AG04450 (cell line): ENCODE results near the gene MLST8. TPM values are rescaled to one million over a fixed set of nuclear protein-coding genes. Genes with fewer than 3 reads are reported as not detected.

Experiments used
- CTCF ChIA-PET: fragments of 300-600, 350-600 bp; formaldehyde crosslinking; extraction: SDS; loops from one replicate; lab custom pipeline; 2022; ENCODE audit warnings: antibody characterized with exemption, inconsistent platforms; lab: Charles Lee
- POLR2A ChIA-PET: fragments of 350-600 bp; formaldehyde crosslinking; extraction: SDS; loops from one replicate; lab custom pipeline; 2021; ENCODE audit warnings: antibody characterized with exemption, inconsistent platforms; lab: Yijun Ruan, JAX
- DNase-seq: peaks from one replicate; pipeline ENCODE4 v3.0.0-alpha.2; 2011; ENCODE audit warnings: low read depth, low spot score
- H3K27ac ChIP-seq: one replicate; pipeline ENCODE4 v1.5.1; 2012; ENCODE audit warnings: low read depth, low read length, control low read depth
- H3K27me3 ChIP-seq: one replicate; pipeline ENCODE4 v1.6.0; 2012; ENCODE audit warnings: low read length; ENCODE audit not compliant: control insufficient read depth, insufficient read depth
- H3K4me3 ChIP-seq: 2 replicates; pipeline ENCODE4 v1.5.1; 2011; ENCODE audit warnings: mild to moderate bottlenecking, low read depth, low read length, control low read depth
- H3K9me3 ChIP-seq: 2 replicates; pipeline ENCODE4 v1.5.1; 2012; ENCODE audit warnings: low read length; ENCODE audit not compliant: control insufficient read depth, insufficient read depth
- CTCF ChIP-seq: IDR thresholded peaks from 2 replicates; pipeline ENCODE4 v1.5.1; 2011; ENCODE audit warnings: low read depth, low read length, control low read depth, inconsistent platforms
- polyA plus RNA-seq: library from polyadenylated mRNA; depleted of rRNA; stranded (reverse); fragments of >200 nt; gene quantifications from 2 replicates; pipeline ENCODE4 v1.2.3, GENCODE V29; 2011

MLST8 gene
- polyA plus RNA-seq, 1 experiment, result 41.1 TPM

- POLR2A ChIA-PET, result interaction anchor here (2.8 kb wide), 1 partner anchor 54 kb away, joined by 17 read pairs; the partner anchor contains the start of gene TRAF7
- TF ChIP-seq CTCF, result no peak
Measured at GRCh38 chr16:2209258-2210008, 4.2 kb downstream of the MLST8 start.

DNA sequence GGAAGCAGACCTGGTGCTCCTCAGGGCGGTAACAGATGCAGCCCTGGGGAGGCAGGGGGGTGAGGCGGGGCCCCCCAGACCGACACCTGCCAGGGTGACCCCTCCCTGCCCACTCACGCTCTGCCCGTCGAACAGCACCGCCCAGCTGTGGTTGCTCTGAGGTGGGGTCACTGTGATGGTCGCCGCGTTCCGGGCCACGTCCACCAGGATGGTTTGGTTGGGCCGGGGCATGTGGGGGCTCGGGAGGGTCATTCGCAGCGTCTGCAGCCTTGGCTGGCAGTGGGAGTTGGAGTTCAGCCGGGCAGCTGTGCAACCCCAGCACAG, 4.7 kb downstream of the MLST8 start:
- Histone ChIP-seq H3K4me3 (no peak overlapping the region), H3K27me3 (no peaks in the 10 kb centered on the region), H3K9me3 (no peaks in the 10 kb centered on the region; the same call in 1 of the 2 replicates), H3K27ac (no peak overlapping the region)
- ChIA-PET POLR2A (interaction anchor here (1.0 to 2.8 kb wide), 2 partner anchors 55 to 238 kb away, joined by 3 to 17 read pairs; partner anchors contain the start of genes TBL3 and TRAF7), CTCF (no interaction called here)
- no peak for DNase-seq
- TF ChIP-seq CTCF, result no peak

More at GRCh38 chr16:2209258-2210008, 4.2 kb downstream of the MLST8 start:
- Histone ChIP-seq H3K27ac (no peak overlapping the region), H3K27me3 (no peaks in the 10 kb centered on the region), H3K9me3 (no peaks in the 10 kb centered on the region; the same call in 1 of the 2 replicates), H3K4me3 (no peak overlapping the region)
- DNase-seq, result no peak
- CTCF ChIA-PET, result interaction anchor here (0.6 kb wide), 1 partner anchor 245 kb away, joined by 6 read pairs; the partner anchor contains the start of gene RPS2

DNA sequence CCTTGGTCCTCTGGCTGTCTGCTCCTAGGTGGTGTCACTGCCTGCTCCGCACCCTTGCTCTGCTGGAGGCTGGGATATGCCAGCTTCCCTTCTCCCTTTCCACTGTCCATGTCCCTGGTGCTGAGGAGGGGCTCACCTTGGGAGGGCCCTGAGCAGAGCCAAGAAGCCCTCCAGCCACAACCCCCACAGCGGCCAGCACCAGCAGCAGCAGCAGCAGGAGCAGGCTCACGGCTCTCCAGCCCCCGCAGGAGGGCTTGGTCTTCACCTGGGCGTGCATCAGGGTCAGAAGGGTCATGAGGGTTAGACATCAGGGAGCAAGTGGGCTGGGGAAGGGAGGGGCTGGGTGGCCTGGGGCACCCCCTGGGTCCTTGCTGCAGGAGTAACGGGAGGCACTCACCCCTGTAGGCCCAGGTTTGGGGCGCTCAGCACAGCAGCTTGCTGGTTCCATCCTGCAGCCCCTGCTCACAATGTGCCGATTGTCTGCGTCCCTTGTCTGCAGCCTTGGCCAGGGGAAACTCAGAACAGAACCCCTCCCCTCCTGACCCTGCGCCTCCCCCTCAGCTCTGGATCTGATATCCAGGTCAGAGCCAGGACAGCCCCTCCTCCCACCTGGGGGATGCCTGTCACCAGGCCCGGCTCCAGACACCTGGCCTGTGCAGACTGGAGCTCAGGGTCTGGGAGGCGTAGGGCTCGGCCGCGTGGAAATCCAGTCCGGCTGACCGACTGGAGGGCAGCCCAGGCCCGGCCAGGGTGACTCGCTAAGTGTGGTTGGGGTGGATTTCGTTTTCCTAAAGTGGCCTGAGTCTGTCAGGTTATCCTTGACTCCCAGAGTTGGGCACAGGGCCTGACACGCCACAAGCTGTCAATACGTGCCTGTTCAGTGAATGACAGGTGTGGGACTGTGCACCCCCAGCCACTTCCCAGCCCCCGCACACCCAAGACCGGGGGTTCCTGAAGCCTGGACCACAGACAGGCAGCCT, 5.4 kb downstream of the MLST8 start, which contains the start of gene BRICD5:
TSS of gene BRICD5 (minus strand) at position 478 of the 980 bp plus-strand sequence. CDS start at position 448, 30 bp downstream.
- H3K9me3 ChIP-seq, result no peaks in the 10 kb centered on the region; the same call in 1 of the 2 replicates
- no peaks in the 10 kb centered on the region for H3K27me3 ChIP-seq
- DNase-seq, result no peak
- no peak for TF ChIP-seq CTCF
- H3K4me3 ChIP-seq, result no peak within 1 kb of the TSS
- ChIA-PET CTCF (no interaction called here), POLR2A (interaction anchor here (0.7 to 2.8 kb wide), 3 partner anchors 56 to 290 kb away, joined by 3 to 17 read pairs (median 4); partner anchors contain the start of genes TBL3 and TRAF7)
- no peak within 1 kb of the TSS for H3K27ac ChIP-seq

- no peaks in the 10 kb centered on the region for H3K27me3 ChIP-seq
- no peak for TF ChIP-seq CTCF
- CTCF ChIA-PET, result no interaction called here
Measured at GRCh38 chr16:2211923-2212347, 6.7 kb downstream of the MLST8 start.

More at GRCh38 chr16:2211923-2212347, 6.7 kb downstream of the MLST8 start:
- Histone ChIP-seq H3K27ac (no peak overlapping the region), H3K4me3 (no peak overlapping the region), H3K9me3 (no peaks in the 10 kb centered on the region; the same call in 1 of the 2 replicates)
- DNase-seq, result no peak
- POLR2A ChIA-PET, result interaction anchor here (0.7 kb wide), 1 partner anchor 289 kb away, joined by 4 read pairs; no protein-coding TSS in a partner anchor
